Endothelial cell of umbilical vein (primary cell): ENCODE data around the gene COX7A2L. TPM values are rescaled to one million over a fixed set of nuclear protein-coding genes. Genes with fewer than 3 reads are reported as not detected.

Experiments
- BruUV-seq: library from RNA; stranded (reverse); fragments of 400-500 nt; replicated peaks from 2 replicates; lab custom pipeline; 2021; lab: Mats Ljungman, UMichigan
- CTCF ChIA-PET: fragments of 300-600, 350-600 bp; sonication (Branson Sonifier 250); formaldehyde crosslinking; loops from one replicate; lab custom pipeline; 2021; ENCODE audit warnings: antibody characterized with exemption, inconsistent platforms; lab: Charles Lee
- POLR2A ChIA-PET: fragments of 300-600, 350-600 bp; sonication (Branson Sonifier 250); formaldehyde crosslinking; loops from one replicate; lab custom pipeline; 2021; ENCODE audit warnings: antibody characterized with exemption, inconsistent platforms; lab: Charles Lee
- DNase-seq: peaks from one replicate; pipeline ENCODE4 v3.0.0-alpha.2; 2011; ENCODE audit warnings: low read depth, low spot score
- FAIRE-seq: peaks from 2 replicates; lab custom pipeline; 2011; peaks lifted over from hg19 to GRCh38; lab: Jason Lieb, UNC
- H2AFZ ChIP-seq: 2 replicates; pipeline ENCODE4 v1.6.0; 2012; ENCODE audit warnings: low read depth, low read length, control low read depth, inconsistent platforms
- H3K27ac ChIP-seq: 2 replicates; pipeline ENCODE4 v1.5.1; 2011; ENCODE audit warnings: low read depth, mild to moderate bottlenecking, control low read depth, low read length, moderate library complexity; ENCODE audit not compliant: insufficient read depth
- H3K27me3 ChIP-seq, 2 experiments: 2 replicates each; pipeline versions ENCODE4 v1.6.0 to v1.6.1; 2011; ENCODE audit warnings: low read length in 2 of 2, mixed read lengths in 1 of 2; ENCODE audit not compliant: control insufficient read depth in 2 of 2, insufficient read depth in 2 of 2
- H3K36me3 ChIP-seq, 2 experiments: 2 replicates in 1 of 2; 3 replicates in 1 of 2; pipeline ENCODE4 v1.5.1; 2011; ENCODE audit warnings: low read length in 2 of 2, mild to moderate bottlenecking in 1 of 2, moderate library complexity in 1 of 2; ENCODE audit not compliant: control insufficient read depth in 2 of 2, insufficient read depth in 2 of 2; ENCODE audit errors: extremely low read depth in 1 of 2
- H3K4me1 ChIP-seq: 3 replicates; pipeline ENCODE4 v1.5.1; 2011; ENCODE audit warnings: mild to moderate bottlenecking, low read length; ENCODE audit not compliant: control insufficient read depth, insufficient read depth; ENCODE audit errors: extremely low read depth
- H3K4me2 ChIP-seq: 2 replicates; pipeline ENCODE4 v1.6.1; 2011; ENCODE audit warnings: low read length, control low read depth, mixed read lengths; ENCODE audit not compliant: insufficient read depth
- H3K4me3 ChIP-seq, 3 experiments: fragments of 200-600 bp in 1 of 3; sonication (generic), shearing (Covaris generic) in 1 of 3; replicated peaks in 1 of 3; 2 replicates each; pipeline ENCODE4 v1.5.1; 2011 to 2016; ENCODE audit warnings: control low read depth in 3 of 3, low read length in 3 of 3, mild to moderate bottlenecking in 2 of 3, inconsistent platforms in 1 of 3, low read depth in 1 of 3, moderate library complexity in 1 of 3; ENCODE audit not compliant: insufficient read depth in 1 of 3
- H3K79me2 ChIP-seq: 2 replicates; pipeline ENCODE4 v1.6.0; 2012; ENCODE audit warnings: low read length, inconsistent platforms; ENCODE audit not compliant: control insufficient read depth, insufficient read depth
- H3K9ac ChIP-seq: replicated peaks from 2 replicates; pipeline ENCODE3; 2011; ENCODE audit warnings: low read length, control low read depth; ENCODE audit not compliant: insufficient read depth; ENCODE audit errors: extremely low read depth
- H3K9me1 ChIP-seq: replicated peaks from 3 replicates; pipeline ENCODE4 v1.6.0; 2011; ENCODE audit warnings: mild to moderate bottlenecking, low read length; ENCODE audit not compliant: control insufficient read depth, insufficient read depth; ENCODE audit errors: extremely low read depth
- H3K9me3 ChIP-seq: replicated peaks from 2 replicates; pipeline ENCODE4 v1.5.1; 2012; ENCODE audit warnings: low read length, inconsistent platforms; ENCODE audit not compliant: control insufficient read depth, insufficient read depth
- H4K20me1 ChIP-seq: replicated peaks from 2 replicates; pipeline ENCODE3; 2011; ENCODE audit warnings: mild to moderate bottlenecking, low read length; ENCODE audit not compliant: control insufficient read depth, insufficient read depth; ENCODE audit errors: extremely low read depth
- EZH2 ChIP-seq: IDR thresholded peaks from 2 replicates; pipeline ENCODE4 v1.6.1; 2012; ENCODE audit warnings: borderline replicate concordance, low read depth, mild to moderate bottlenecking, moderate library complexity, low read length, inconsistent platforms; ENCODE audit not compliant: severe bottlenecking
- FOS ChIP-seq: IDR thresholded peaks from 2 replicates; pipeline ENCODE4 v1.6.1; 2011; ENCODE audit warnings: mild to moderate bottlenecking, low read length, moderate library complexity, borderline replicate concordance; ENCODE audit not compliant: insufficient read depth
- GATA2 ChIP-seq: IDR thresholded peaks from 2 replicates; pipeline ENCODE4 v1.7.0; 2011; ENCODE audit warnings: low read depth, mild to moderate bottlenecking, moderate library complexity, mixed read lengths, low read length; ENCODE audit not compliant: insufficient read length, insufficient read depth
- JUN ChIP-seq: IDR thresholded peaks from 2 replicates; pipeline ENCODE4 v1.6.1; 2011; ENCODE audit warnings: borderline replicate concordance, low read depth; ENCODE audit not compliant: insufficient read length, insufficient read depth
- MYC ChIP-seq: IDR thresholded peaks from one replicate; pipeline ENCODE4 v1.6.1; 2011; ENCODE audit warnings: mild to moderate bottlenecking, low read depth, low read length
- POLR2A ChIP-seq: IDR thresholded peaks from 2 replicates; pipeline ENCODE4 v1.6.1; 2012; ENCODE audit warnings: low read depth, mild to moderate bottlenecking, control low read depth, low read length
- POLR2AphosphoS5 ChIP-seq: IDR thresholded peaks from 2 replicates; pipeline ENCODE4 v1.6.1; 2012; ENCODE audit warnings: low read depth, mild to moderate bottlenecking, control low read depth, low read length, moderate library complexity; ENCODE audit not compliant: insufficient read depth
- dilution Hi-C: fragments of 300-500 bp; cut with MboI; formaldehyde crosslinking; loops from one replicate; pipeline ENCODE4 v1.15.0; 2019; ENCODE audit warnings: low sequenced_read_pairs; ENCODE audit not compliant: extremely low pct_ligation_motif_present
- intact Hi-C: fragments of 100-400 bp; cut with micrococcal nuclease; formaldehyde crosslinking; loops from one replicate; pipeline ENCODE4 v1.10.0; 2022
- polyA plus RNA-seq, 4 experiments: library from polyadenylated mRNA; depleted of rRNA in 3 of 4; stranded (reverse) in 3 of 4; unstranded in 1 of 4; fragments of >200 nt; gene quantifications; 2 replicates each; pipeline versions ENCODE4 v1.2.1 to v1.2.3, GENCODE V29; 2011 to 2012; ENCODE audit warnings: missing spikeins in 1 of 4
- total RNA-seq: library from RNA; stranded (reverse); gene quantifications from 2 replicates; pipeline ENCODE4 v1.2.3, GENCODE V29; 2021
- TF ChIP-seq, protein P1 (sequence below), 2 donors: IDR thresholded peaks; 1 replicate in 1 of 2; 2 replicates in 1 of 2; pipeline ENCODE4 v1.5.1; 2011; ENCODE audit warnings: low read length in 2 of 2, mild to moderate bottlenecking in 2 of 2, moderate library complexity in 2 of 2, control low read depth in 1 of 2, inconsistent platforms in 1 of 2, low read depth in 1 of 2; ENCODE audit not compliant: insufficient read depth in 1 of 2; ENCODE audit errors: extremely low read depth in 1 of 2
- TF ChIP-seq, protein P2 (sequence below): IDR thresholded peaks from 2 replicates; pipeline ENCODE4 v1.6.1; 2011; ENCODE audit not compliant: insufficient read depth, insufficient read length

Gene COX7A2L
- total and polyA plus RNA-seq, 2 donors (not counting 3 experiments of a cell fraction or from before 2014, with no cell fraction given) = 94.2 to 119 TPM

DNA sequence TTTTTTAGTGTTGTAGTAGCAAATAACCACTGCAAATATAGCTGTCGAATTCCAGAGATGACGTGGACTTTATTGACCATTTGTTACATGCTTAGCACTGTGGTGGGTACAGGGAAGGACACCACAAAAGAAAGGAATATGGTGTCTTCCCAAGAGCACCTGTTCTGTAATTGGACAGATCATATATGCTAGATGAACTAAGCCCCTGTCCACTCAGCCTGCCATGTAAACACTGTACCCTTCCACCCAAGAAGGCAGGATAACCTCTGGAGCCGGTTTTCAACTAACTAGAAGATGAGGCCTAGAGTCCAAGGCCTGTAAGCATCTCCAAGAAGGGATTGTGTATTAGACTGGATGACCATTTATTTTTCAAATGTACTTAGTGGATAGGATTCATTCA lies 44.1 kb downstream of the COX7A2L start:
- Histone ChIP-seq H3K79me2 (no peaks in the 10 kb centered on the region), H3K9me1 (no peaks in the 10 kb centered on the region), H3K9me3 (no peaks in the 10 kb centered on the region), H3K27ac (no peak overlapping the region), H3K4me3 (no peak overlapping the region), H3K9ac (no peak overlapping the region), H3K4me2 (no peak overlapping the region), H3K4me1 (peaks cover 11% of the 10 kb centered on the region), H3K27me3 (no peaks in the 10 kb centered on the region), H4K20me1 (no peaks in the 10 kb centered on the region), H2AFZ (no peak overlapping the region), H3K36me3 (no peaks in the 10 kb centered on the region)
- BruUV-seq = no TSS peak
- CTCF ChIA-PET = interaction anchor here (3.6 kb wide), 1 partner anchor 12 kb away, joined by 21 read pairs; no protein-coding TSS in a partner anchor
- dilution Hi-C loops = no loop called here
- no peak for TF ChIP-seq EZH2
- TF ChIP-seq, protein P1, sequence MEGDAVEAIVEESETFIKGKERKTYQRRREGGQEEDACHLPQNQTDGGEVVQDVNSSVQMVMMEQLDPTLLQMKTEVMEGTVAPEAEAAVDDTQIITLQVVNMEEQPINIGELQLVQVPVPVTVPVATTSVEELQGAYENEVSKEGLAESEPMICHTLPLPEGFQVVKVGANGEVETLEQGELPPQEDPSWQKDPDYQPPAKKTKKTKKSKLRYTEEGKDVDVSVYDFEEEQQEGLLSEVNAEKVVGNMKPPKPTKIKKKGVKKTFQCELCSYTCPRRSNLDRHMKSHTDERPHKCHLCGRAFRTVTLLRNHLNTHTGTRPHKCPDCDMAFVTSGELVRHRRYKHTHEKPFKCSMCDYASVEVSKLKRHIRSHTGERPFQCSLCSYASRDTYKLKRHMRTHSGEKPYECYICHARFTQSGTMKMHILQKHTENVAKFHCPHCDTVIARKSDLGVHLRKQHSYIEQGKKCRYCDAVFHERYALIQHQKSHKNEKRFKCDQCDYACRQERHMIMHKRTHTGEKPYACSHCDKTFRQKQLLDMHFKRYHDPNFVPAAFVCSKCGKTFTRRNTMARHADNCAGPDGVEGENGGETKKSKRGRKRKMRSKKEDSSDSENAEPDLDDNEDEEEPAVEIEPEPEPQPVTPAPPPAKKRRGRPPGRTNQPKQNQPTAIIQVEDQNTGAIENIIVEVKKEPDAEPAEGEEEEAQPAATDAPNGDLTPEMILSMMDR (IDR thresholded peaks at IDR 0.05; ENCODE audit: extremely low read depth in 1 of 2, insufficient read depth in 1 of 2, low read depth in 1 of 2, low read length in 2 of 2) = no peak
- TF ChIP-seq GATA2 = no peak
- no peak for TF ChIP-seq POLR2A
- TF ChIP-seq JUN = no peak
- TF ChIP-seq FOS = no peak
- TF ChIP-seq POLR2AphosphoS5 = no peak
- TF ChIP-seq, protein P2, sequence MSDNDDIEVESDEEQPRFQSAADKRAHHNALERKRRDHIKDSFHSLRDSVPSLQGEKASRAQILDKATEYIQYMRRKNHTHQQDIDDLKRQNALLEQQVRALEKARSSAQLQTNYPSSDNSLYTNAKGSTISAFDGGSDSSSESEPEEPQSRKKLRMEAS = no peak
- no peak for TF ChIP-seq MYC
- POLR2A ChIA-PET = no interaction called here
- FAIRE-seq (no peak), DNase-seq (no peak)
- intact Hi-C loops = no loop called here
